ENCODE measurements around the gene FANCE. TPM values are rescaled to one million over a fixed set of nuclear protein-coding genes. Genes with fewer than 3 reads are reported as not detected.

Gene FANCE
- total and polyA plus RNA-seq, 2 donors (not counting 1 experiment from before 2014, with no cell fraction given): 9.2 to 12.8 TPM

- Histone ChIP-seq H3K4me2 (replicated peaks; ENCODE audit: low read depth, low read length, poor library complexity, severe bottlenecking) (peak within 1 kb of the TSS; percentile 82), H3K4me1 (ENCODE audit: control insufficient read depth in 2 of 2, insufficient read depth in 2 of 2, low read length in 2 of 2) (peaks cover 19 to 34% of the 10 kb centered on the region in 2 donors), H3K27ac (ENCODE audit: low read length in 2 of 2) (peak within 1 kb of the TSS; percentile 91 to 92), H3K4me3 (ENCODE audit: control extremely low read depth in 1 of 5, extremely low read depth in 1 of 5, insufficient read depth in 1 of 5, low read depth in 2 of 5, low read length in 4 of 5) (peak within 1 kb of the TSS; percentile 51 to 95 (median 87)), H4K20me1 (ENCODE audit: control insufficient read depth, insufficient read depth, low read length, poor library complexity, severe bottlenecking) (peaks cover 25% of the 10 kb centered on the region), H3K27me3 (replicated peaks in 1 of 4; ENCODE audit: control extremely low read depth in 1 of 4, control insufficient read depth in 3 of 4, insufficient read depth in 4 of 4, low read length in 3 of 4) (no peaks in the 10 kb centered on the region), H3K79me2 (ENCODE audit: control insufficient read depth, insufficient read depth, low read length) (peaks cover 8% of the 10 kb centered on the region), H2AFZ (ENCODE audit: insufficient read depth, low read depth, low read length, poor library complexity, severe bottlenecking) (peak within 1 kb of the TSS; percentile 96), H3K9ac (ENCODE audit: low read length) (peak within 1 kb of the TSS; percentile 88), H3K36me3 (replicated peaks in 1 of 2; ENCODE audit: control extremely low read depth in 1 of 2, control insufficient read depth in 1 of 2, extremely low read depth in 1 of 2, insufficient read depth in 2 of 2, low read length in 1 of 2) (peaks cover 2 to 42% of the 10 kb centered on the region in 2 experiments), H3K9me3 (ENCODE audit: control extremely low read depth in 1 of 3, control insufficient read depth in 2 of 3, insufficient read depth in 1 of 3, low read length in 2 of 3) (no peaks in the 10 kb centered on the region)
- Mint-ChIP-seq H3K4me3 (peak within 1 kb of the TSS; percentile 99), H3K9me3 (ENCODE audit: insufficient read depth) (no peaks in the 10 kb centered on the region), H3K4me1 (peaks cover 42% of the 10 kb centered on the region), H3K27ac (peak within 1 kb of the TSS; percentile 99), H3K27me3 (no peaks in the 10 kb centered on the region)
- CTCF ChIA-PET: interaction anchor here (1.0 to 7.9 kb wide), 8 partner anchors 16 to 172 kb away, joined by 4 to 127 read pairs (median 7); partner anchors contain the start of genes DEF6, FANCE and PPARD
- POLR2A ChIA-PET: interaction anchor here (0.9 to 2.3 kb wide), 7 partner anchors 16 to 166 kb away, joined by 3 to 19 read pairs (median 3); partner anchors contain the start of genes FANCE, PPARD and TEAD3
- DNase-seq: peak; percentile 98
- under 1% methylated on average over 86 of the region's 86 CpGs for WGBS (ENCODE audit: insufficient coverage)
- peak; percentile 91 for TF ChIP-seq CTCF (IDR thresholded peaks at IDR 0.05)
- no peak for TF ChIP-seq EZH2 (IDR thresholded peaks at IDR 0.05; ENCODE audit: borderline replicate concordance, insufficient read depth, low read depth, low read length, poor library complexity, severe bottlenecking)
- ATAC-seq (ENCODE audit: low read depth): peak; percentile 91
- intact Hi-C loops (cut with micrococcal nuclease): loop anchor here (1.0 to 5.0 kb wide), 5 partner anchors 16 to 264 kb away; partner anchors contain the start of genes DEF6, FANCE, PPARD and TEAD3
Observed at GRCh38 chr6:35468181-35468979, 16.2 kb downstream of the FANCE start, which contains the start of gene RPL10A. RPL10A (plus strand) TSS chr6:35468401; CDS start chr6:35468435, 34 bp downstream.

Data from B cell (primary cell).